ENCODE data around the gene RARB.

Gene RARB

DNA sequence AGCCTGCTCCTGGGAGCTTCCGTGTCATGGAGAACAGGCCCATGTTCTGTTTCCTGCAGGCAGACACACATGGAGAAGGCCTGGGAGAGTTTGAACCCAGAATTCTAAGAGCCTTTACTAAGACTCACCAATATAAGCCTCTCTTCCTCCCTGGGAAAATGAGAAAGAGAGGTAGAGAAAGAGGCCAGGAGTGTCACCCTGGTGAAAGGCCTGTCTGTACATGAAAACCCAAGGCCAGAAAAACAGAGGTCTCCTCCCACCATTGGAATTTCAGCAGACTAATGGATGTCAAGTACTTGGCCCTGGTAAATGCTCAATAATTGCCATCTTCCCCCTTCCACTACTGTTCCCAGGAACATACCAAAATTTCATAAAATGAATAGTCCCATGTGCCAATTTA is 119.0 kb downstream of the RARB start:
- no peak overlapping the region for H3K4me3 ChIP-seq (ENCODE audit: low read depth, low read length)
- H3K4me2 ChIP-seq (ENCODE audit: low read length) = no peak overlapping the region
- H3K27ac ChIP-seq = no peak overlapping the region
- H3K9ac ChIP-seq = no peak overlapping the region
- no peaks in the 10 kb centered on the region for H3K4me1 ChIP-seq
- no peaks in the 10 kb centered on the region for H3K79me2 ChIP-seq
- no peaks in the 10 kb centered on the region for H3K9me3 ChIP-seq (ENCODE audit: control insufficient read depth, low read length)
- H2AFZ ChIP-seq = no peak overlapping the region
- no peaks in the 10 kb centered on the region for H3K27me3 ChIP-seq (ENCODE audit: control insufficient read depth, insufficient read depth, low read length)
- TF ChIP-seq CTCF (IDR thresholded peaks at IDR 0.05) = no peak
- H3K36me3 ChIP-seq (ENCODE audit: control insufficient read depth, insufficient read depth, low read length) = no peaks in the 10 kb centered on the region

GRCh38 chr3:25547943-25548674 is 120.0 kb downstream of the RARB start:
- H3K27ac ChIP-seq = no peak overlapping the region
- no peak for TF ChIP-seq CTCF (IDR thresholded peaks at IDR 0.05)
- H3K4me2 ChIP-seq (ENCODE audit: low read length) = no peak overlapping the region
- H3K79me2 ChIP-seq = no peaks in the 10 kb centered on the region
- H3K27me3 ChIP-seq (ENCODE audit: control insufficient read depth, insufficient read depth, low read length) = no peaks in the 10 kb centered on the region
- H3K9me3 ChIP-seq (ENCODE audit: control insufficient read depth, low read length) = no peaks in the 10 kb centered on the region
- no peaks in the 10 kb centered on the region for H3K4me1 ChIP-seq
- no peak overlapping the region for H3K4me3 ChIP-seq (ENCODE audit: low read depth, low read length)
- no peaks in the 10 kb centered on the region for H3K36me3 ChIP-seq (ENCODE audit: control insufficient read depth, insufficient read depth, low read length)
- no peak overlapping the region for H2AFZ ChIP-seq
- H3K9ac ChIP-seq = no peak overlapping the region

DNA sequence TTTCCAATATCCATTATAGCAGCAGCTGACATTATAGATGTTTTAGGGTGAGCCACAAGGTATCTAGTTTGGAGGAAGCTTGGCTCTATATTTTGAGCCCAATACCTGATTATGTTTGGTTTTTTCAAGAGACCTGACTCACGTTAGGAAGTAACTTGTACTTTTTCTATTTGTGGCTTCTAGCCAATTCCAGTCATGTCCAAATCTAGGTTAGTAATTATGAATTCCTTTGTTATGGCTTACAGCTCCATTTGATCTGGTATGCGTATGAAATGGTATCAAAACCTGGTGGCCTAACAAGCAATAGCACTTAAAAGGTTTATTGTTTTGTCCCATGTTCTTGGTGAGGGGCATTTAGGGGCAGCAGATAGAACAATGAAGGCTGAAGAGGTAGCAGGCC is 120.8 kb downstream of the RARB start:
- H3K27me3 ChIP-seq (ENCODE audit: control insufficient read depth, insufficient read depth, low read length) = no peaks in the 10 kb centered on the region
- H3K4me2 ChIP-seq (ENCODE audit: low read length) = no peak overlapping the region
- no peaks in the 10 kb centered on the region for H3K36me3 ChIP-seq (ENCODE audit: control insufficient read depth, insufficient read depth, low read length)
- H3K4me3 ChIP-seq (ENCODE audit: low read depth, low read length) = no peak overlapping the region
- no peaks in the 10 kb centered on the region for H3K9me3 ChIP-seq (ENCODE audit: control insufficient read depth, low read length)
- H3K79me2 ChIP-seq = no peaks in the 10 kb centered on the region
- no peak for TF ChIP-seq CTCF (IDR thresholded peaks at IDR 0.05)
- no peak overlapping the region for H3K27ac ChIP-seq
- no peaks in the 10 kb centered on the region for H3K4me1 ChIP-seq
- H3K9ac ChIP-seq = no peak overlapping the region
- no peak overlapping the region for H2AFZ ChIP-seq

DNA sequence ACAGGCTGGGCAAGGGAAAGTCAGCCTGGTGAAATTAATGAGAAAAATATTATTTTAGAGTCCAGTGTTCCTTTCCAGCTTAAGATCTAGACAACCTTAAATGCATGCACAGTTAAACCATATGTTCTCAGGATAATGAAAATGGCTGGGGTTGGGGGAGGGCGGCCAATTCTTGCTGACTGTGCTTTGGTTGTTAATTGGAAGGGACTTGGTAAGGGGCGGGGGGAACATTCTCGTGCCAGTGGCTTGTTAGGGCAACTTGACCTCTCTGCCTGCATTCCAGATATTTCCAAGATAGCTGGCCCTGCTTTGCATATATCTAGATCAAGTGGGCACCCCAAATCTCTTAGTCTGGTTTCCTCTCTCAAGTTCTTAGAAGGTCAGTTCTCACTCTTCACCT is 124.2 kb downstream of the RARB start:
- Histone ChIP-seq H3K9ac (no peak overlapping the region), H3K4me1 (no peaks in the 10 kb centered on the region), H3K79me2 (no peaks in the 10 kb centered on the region), H3K9me3 (ENCODE audit: control insufficient read depth, low read length) (no peaks in the 10 kb centered on the region), H3K4me2 (ENCODE audit: low read length) (no peak overlapping the region), H3K27ac (no peak overlapping the region), H3K27me3 (ENCODE audit: control insufficient read depth, insufficient read depth, low read length) (no peaks in the 10 kb centered on the region), H3K36me3 (ENCODE audit: control insufficient read depth, insufficient read depth, low read length) (no peaks in the 10 kb centered on the region), H3K4me3 (ENCODE audit: low read depth, low read length) (no peak overlapping the region), H2AFZ (no peak overlapping the region)
- no peak for TF ChIP-seq CTCF (IDR thresholded peaks at IDR 0.05)

DNA sequence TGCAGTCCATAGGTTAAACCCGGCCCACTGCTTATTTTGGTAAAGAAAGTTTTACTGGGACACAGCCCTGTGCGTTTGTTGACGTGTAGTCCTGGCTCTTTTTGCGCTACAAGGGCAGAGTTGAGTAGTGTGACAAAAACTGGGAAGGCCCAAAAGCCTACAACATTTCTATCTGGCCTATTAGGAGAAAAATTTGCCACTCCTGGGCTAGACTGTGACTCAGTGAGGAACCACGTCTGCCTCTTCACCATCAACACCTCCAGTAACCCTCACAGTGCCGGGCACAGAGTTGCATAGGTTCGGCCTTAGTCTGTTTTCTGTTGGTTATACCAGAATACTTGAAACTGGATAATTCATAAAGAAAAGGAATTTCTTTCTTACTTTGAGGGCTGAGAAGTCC is 126.3 kb downstream of the RARB start:
- H3K27ac ChIP-seq = no peak overlapping the region
- H3K4me1 ChIP-seq = no peaks in the 10 kb centered on the region
- H2AFZ ChIP-seq = no peak overlapping the region
- no peaks in the 10 kb centered on the region for H3K36me3 ChIP-seq (ENCODE audit: control insufficient read depth, insufficient read depth, low read length)
- no peaks in the 10 kb centered on the region for H3K9me3 ChIP-seq (ENCODE audit: control insufficient read depth, low read length)
- no peaks in the 10 kb centered on the region for H3K27me3 ChIP-seq (ENCODE audit: control insufficient read depth, insufficient read depth, low read length)
- H3K9ac ChIP-seq = no peak overlapping the region
- H3K79me2 ChIP-seq = no peaks in the 10 kb centered on the region
- H3K4me3 ChIP-seq (ENCODE audit: low read depth, low read length) = no peak overlapping the region
- TF ChIP-seq CTCF (IDR thresholded peaks at IDR 0.05) = no peak
- no peak overlapping the region for H3K4me2 ChIP-seq (ENCODE audit: low read length)
